ENCODE data around the gene THRB. TPM values are rescaled to one million over a fixed set of nuclear protein-coding genes. Genes with fewer than 3 reads are reported as not detected.

Gene THRB
- total and polyA plus RNA-seq, 2 experiments from 2014 or later: 3.3 to 5.1 TPM

- H4K20me1 ChIP-seq (ENCODE audit: insufficient read depth): no peaks in the 10 kb centered on the region
- WGBS, 2 experiments (ENCODE audit: low coverage in 1 of 2, low lambda C conversion rate in 2 of 2, missing lambda C conversion rate in 2 of 2): 96 to 98% methylated on average over 3 of the region's 3 CpGs
- H3K4me2 ChIP-seq (ENCODE audit: unreplicated experiment): no peak overlapping the region
Measured at GRCh38 chr3:24180616-24181015, 314.0 kb downstream of the THRB start.

GRCh38 chr3:24177201-24177600 lies 317.4 kb downstream of the THRB start:
- DNase-seq: no peak

More at GRCh38 chr3:24180616-24181015, 314.0 kb downstream of the THRB start:
- Histone ChIP-seq H3K9me2 (ENCODE audit: insufficient read depth) (0 out of 2 replicates have a peak, but pooled peaks cover 3% of the 10 kb centered on the region), H3K9me3 (ENCODE audit: low read depth) (no peaks in the 10 kb centered on the region), H3K36me3 (ENCODE audit: low read depth) (no peaks in the 10 kb centered on the region), H3K27me3 (replicated peaks; ENCODE audit: insufficient read depth) (no peaks in the 10 kb centered on the region), H3K4me3 (no peak overlapping the region), H3K79me2 (ENCODE audit: insufficient read depth) (no peaks in the 10 kb centered on the region), H3K27ac (no peak overlapping the region), H2AFZ (no peak overlapping the region), H3F3A (ENCODE audit: insufficient read depth) (no peaks in the 10 kb centered on the region), H3K9ac (no peak overlapping the region), H3K4me1 (ENCODE audit: insufficient read depth) (peaks cover 9% of the 10 kb centered on the region; the same call in 1 of the 2 replicates)
- TF ChIP-seq EZH2phosphoT487 (IDR thresholded peaks at IDR 0.05; ENCODE audit: insufficient read depth, low read depth): no peak
- in situ Hi-C loops (cut with MboI): no loop called here
- DNase-seq: no peak

DNA sequence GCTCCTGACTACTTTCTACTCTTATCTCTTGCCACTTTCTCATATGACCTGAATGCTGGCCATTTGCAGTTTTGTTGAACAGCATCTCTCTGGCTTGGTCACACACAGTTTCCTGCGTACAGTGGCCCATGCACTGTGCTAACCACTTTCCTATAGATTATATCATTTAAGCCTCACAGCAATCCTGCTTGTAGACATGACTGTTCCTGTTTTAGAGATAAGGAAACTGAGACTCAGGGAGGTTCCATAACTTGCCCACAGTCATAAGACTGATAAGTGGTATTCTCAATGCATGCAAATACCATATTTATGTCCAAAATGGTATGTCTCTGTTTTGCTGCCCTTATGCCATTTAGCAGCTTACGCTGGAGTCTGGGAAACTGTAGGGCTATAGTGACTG lies 320.0 kb downstream of the THRB start:
- Histone ChIP-seq H3K9ac (no peak overlapping the region), H3K9me2 (ENCODE audit: insufficient read depth) (0 out of 2 replicates have a peak, but pooled peaks cover 3% of the 10 kb centered on the region), H3F3A (ENCODE audit: insufficient read depth) (no peaks in the 10 kb centered on the region), H3K36me3 (ENCODE audit: low read depth) (no peaks in the 10 kb centered on the region), H3K4me1 (ENCODE audit: insufficient read depth) (no peaks in the 10 kb centered on the region), H3K79me2 (ENCODE audit: insufficient read depth) (no peaks in the 10 kb centered on the region), H3K4me3 (no peak overlapping the region), H4K20me1 (ENCODE audit: insufficient read depth) (no peaks in the 10 kb centered on the region), H3K4me2 (ENCODE audit: unreplicated experiment) (no peak overlapping the region), H3K27ac (no peak overlapping the region), H2AFZ (no peak overlapping the region), H3K9me3 (ENCODE audit: low read depth) (no peaks in the 10 kb centered on the region), H3K27me3 (replicated peaks; ENCODE audit: insufficient read depth) (no peaks in the 10 kb centered on the region)
- no peak for DNase-seq
- no peak for TF ChIP-seq EZH2 (IDR thresholded peaks at IDR 0.05; ENCODE audit: insufficient read depth, poor library complexity, severe bottlenecking)
- no peak for TF ChIP-seq EZH2phosphoT487 (IDR thresholded peaks at IDR 0.05; ENCODE audit: insufficient read depth, low read depth)
- in situ Hi-C loops (cut with MboI): no loop called here
- 94 to 96% methylated on average over 2 of the region's 2 CpGs for WGBS, 2 experiments (ENCODE audit: low coverage in 1 of 2, low lambda C conversion rate in 2 of 2, missing lambda C conversion rate in 2 of 2)

More at GRCh38 chr3:24177201-24177600, 317.4 kb downstream of the THRB start:
- no peaks in the 10 kb centered on the region for H3K9me3 ChIP-seq (ENCODE audit: low read depth)
- no peak overlapping the region for H3K9ac ChIP-seq
- H3K36me3 ChIP-seq (ENCODE audit: low read depth): no peaks in the 10 kb centered on the region
- no peaks in the 10 kb centered on the region for H4K20me1 ChIP-seq (ENCODE audit: insufficient read depth)
- 0 out of 2 replicates have a peak, but pooled peaks cover 3% of the 10 kb centered on the region for H3K9me2 ChIP-seq (ENCODE audit: insufficient read depth)
- no peak overlapping the region for H2AFZ ChIP-seq
- H3K4me1 ChIP-seq (ENCODE audit: insufficient read depth): 0 out of 2 replicates have a peak, but pooled peaks cover 6% of the 10 kb centered on the region
- no peaks in the 10 kb centered on the region for H3K79me2 ChIP-seq (ENCODE audit: insufficient read depth)
- no peaks in the 10 kb centered on the region for H3F3A ChIP-seq (ENCODE audit: insufficient read depth)
- WGBS, 2 experiments (ENCODE audit: low coverage in 1 of 2, low lambda C conversion rate in 2 of 2, missing lambda C conversion rate in 2 of 2): 14 to 24% methylated on average over 5 of the region's 5 CpGs
- H3K4me2 ChIP-seq (ENCODE audit: unreplicated experiment): no peak overlapping the region
- no peak for TF ChIP-seq EZH2 (IDR thresholded peaks at IDR 0.05; ENCODE audit: insufficient read depth, poor library complexity, severe bottlenecking)
- TF ChIP-seq EZH2phosphoT487 (IDR thresholded peaks at IDR 0.05; ENCODE audit: insufficient read depth, low read depth): no peak
- no peaks in the 10 kb centered on the region for H3K27me3 ChIP-seq (replicated peaks; ENCODE audit: insufficient read depth)
- in situ Hi-C loops (cut with MboI): no loop called here
- no peak overlapping the region for H3K4me3 ChIP-seq
- no peak overlapping the region for H3K27ac ChIP-seq

GRCh38 chr3:24168977-24169376 lies 325.7 kb downstream of the THRB start:
- H3K36me3 ChIP-seq (ENCODE audit: low read depth): no peaks in the 10 kb centered on the region
- H3K27ac ChIP-seq: no peak overlapping the region
- H3K9me3 ChIP-seq (ENCODE audit: low read depth): no peaks in the 10 kb centered on the region
- no peaks in the 10 kb centered on the region for H3K9me2 ChIP-seq (ENCODE audit: insufficient read depth)
- no peaks in the 10 kb centered on the region for H4K20me1 ChIP-seq (ENCODE audit: insufficient read depth)
- no peak overlapping the region for H3K4me2 ChIP-seq (ENCODE audit: unreplicated experiment)
- in situ Hi-C loops (cut with MboI): no loop called here
- H3K27me3 ChIP-seq (replicated peaks; ENCODE audit: insufficient read depth): no peaks in the 10 kb centered on the region
- H3K9ac ChIP-seq: no peak overlapping the region
- no peaks in the 10 kb centered on the region for H3K4me1 ChIP-seq (ENCODE audit: insufficient read depth)
- no peak for DNase-seq
- H3K4me3 ChIP-seq: no peak overlapping the region
- 79 to 83% methylated on average over 3 of the region's 3 CpGs for WGBS, 2 experiments (ENCODE audit: low coverage in 1 of 2, low lambda C conversion rate in 2 of 2, missing lambda C conversion rate in 2 of 2)
- H3K79me2 ChIP-seq (ENCODE audit: insufficient read depth): no peaks in the 10 kb centered on the region
- TF ChIP-seq EZH2phosphoT487 (IDR thresholded peaks at IDR 0.05; ENCODE audit: insufficient read depth, low read depth) (no peak), EZH2 (IDR thresholded peaks at IDR 0.05; ENCODE audit: insufficient read depth, poor library complexity, severe bottlenecking) (no peak)
- no peak overlapping the region for H2AFZ ChIP-seq
- H3F3A ChIP-seq (ENCODE audit: insufficient read depth): no peaks in the 10 kb centered on the region

GRCh38 chr3:24167429-24167828 lies 327.2 kb downstream of the THRB start:
- H4K20me1 ChIP-seq (ENCODE audit: insufficient read depth): no peaks in the 10 kb centered on the region
- TF ChIP-seq EZH2 (IDR thresholded peaks at IDR 0.05; ENCODE audit: insufficient read depth, poor library complexity, severe bottlenecking) (no peak), EZH2phosphoT487 (IDR thresholded peaks at IDR 0.05; ENCODE audit: insufficient read depth, low read depth) (no peak)
- no peak overlapping the region for H3K27ac ChIP-seq
- H3K9me2 ChIP-seq (ENCODE audit: insufficient read depth): no peaks in the 10 kb centered on the region
- H3K4me3 ChIP-seq: no peak overlapping the region
- DNase-seq: no peak
- in situ Hi-C loops (cut with MboI): no loop called here
- H3K4me2 ChIP-seq (ENCODE audit: unreplicated experiment): no peak overlapping the region
- H3K27me3 ChIP-seq (replicated peaks; ENCODE audit: insufficient read depth): no peaks in the 10 kb centered on the region
- H3K36me3 ChIP-seq (ENCODE audit: low read depth): no peaks in the 10 kb centered on the region
- no peaks in the 10 kb centered on the region for H3K79me2 ChIP-seq (ENCODE audit: insufficient read depth)
- no peaks in the 10 kb centered on the region for H3K9me3 ChIP-seq (ENCODE audit: low read depth)
- WGBS, 2 experiments (ENCODE audit: low coverage in 1 of 2, low lambda C conversion rate in 2 of 2, missing lambda C conversion rate in 2 of 2): 25 to 31% methylated on average over 3 of the region's 3 CpGs
- H2AFZ ChIP-seq: no peak overlapping the region
- H3K9ac ChIP-seq: no peak overlapping the region
- no peaks in the 10 kb centered on the region for H3K4me1 ChIP-seq (ENCODE audit: insufficient read depth)
- H3F3A ChIP-seq (ENCODE audit: insufficient read depth): no peaks in the 10 kb centered on the region

All from GM23248 (cell line).